Mesodermal cell (in vitro differentiated cells): ENCODE data around the gene FMO4.
"Not testable (repeated sequence)": the region's sequence is repeated elsewhere in the genome, so short reads cannot be mapped to it uniquely, and the experiment has no call there.

Experiments
- H3K27ac ChIP-seq: 2 replicates; pipeline ENCODE4 v1.7.0; 2013; ENCODE audit warnings: mild to moderate bottlenecking, low read depth, low read length, moderate library complexity; ENCODE audit not compliant: severe bottlenecking
- H3K36me3 ChIP-seq: 2 replicates; pipeline ENCODE4 v1.7.1; 2013; ENCODE audit warnings: mild to moderate bottlenecking, low read length, moderate library complexity; ENCODE audit not compliant: control insufficient read depth, insufficient read depth
- H3K4me1 ChIP-seq: one replicate; pipeline ENCODE4 v1.7.1; 2013; ENCODE audit warnings: mild to moderate bottlenecking, low read length; ENCODE audit not compliant: insufficient read depth, control insufficient read depth, poor library complexity, severe bottlenecking
- H3K4me3 ChIP-seq: 2 replicates; pipeline ENCODE4 v1.7.0; 2013; ENCODE audit warnings: low read length, control low read depth, mild to moderate bottlenecking; ENCODE audit not compliant: insufficient read depth, poor library complexity, severe bottlenecking; ENCODE audit errors: extremely low read depth
- H3K9me3 ChIP-seq: 2 replicates; pipeline ENCODE4 v1.7.1; 2013; ENCODE audit warnings: mild to moderate bottlenecking, low read length, moderate library complexity; ENCODE audit not compliant: control insufficient read depth
- WGBS, 2 experiments: methylation state at CpG; one replicate each; pipeline ENCODE4 v1.1.5; 2013; ENCODE audit warnings: missing lambda C conversion rate in 2 of 2; ENCODE audit not compliant: insufficient coverage in 2 of 2; 5-methylcytosine and 5-hydroxymethylcytosine counted together

The FMO4 gene

DNA sequence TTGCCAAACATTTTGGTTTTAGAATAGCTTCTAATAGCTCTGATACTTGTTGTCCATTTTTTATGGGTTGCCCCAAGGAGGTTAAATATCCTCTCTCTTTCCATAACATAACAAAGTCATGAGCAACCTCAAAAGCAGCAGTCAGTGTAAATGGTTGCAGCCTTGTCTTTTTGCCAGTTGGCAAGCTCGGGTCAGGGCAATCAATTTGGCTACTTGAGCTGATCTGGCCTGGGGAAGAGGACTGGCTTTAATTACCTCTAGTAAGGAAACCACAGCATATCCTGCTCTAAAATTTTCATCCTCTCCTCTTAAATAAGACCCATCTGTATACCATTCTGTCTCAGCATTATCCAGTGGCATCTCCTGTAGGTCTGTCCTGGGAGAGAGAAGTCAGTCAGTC, 21.2 kb upstream of the FMO4 start:
- Histone ChIP-seq H3K9me3 (no peaks in the 10 kb centered on the region), H3K27ac (no peak overlapping the region), H3K4me1 (no peaks in the 10 kb centered on the region), H3K36me3 (no peaks in the 10 kb centered on the region), H3K4me3 (no peak overlapping the region)
- 50% methylated on average over 1 of the region's 1 CpG; no CpG with 5 or more reads in 1 of the 2 experiments for WGBS, 2 experiments

DNA sequence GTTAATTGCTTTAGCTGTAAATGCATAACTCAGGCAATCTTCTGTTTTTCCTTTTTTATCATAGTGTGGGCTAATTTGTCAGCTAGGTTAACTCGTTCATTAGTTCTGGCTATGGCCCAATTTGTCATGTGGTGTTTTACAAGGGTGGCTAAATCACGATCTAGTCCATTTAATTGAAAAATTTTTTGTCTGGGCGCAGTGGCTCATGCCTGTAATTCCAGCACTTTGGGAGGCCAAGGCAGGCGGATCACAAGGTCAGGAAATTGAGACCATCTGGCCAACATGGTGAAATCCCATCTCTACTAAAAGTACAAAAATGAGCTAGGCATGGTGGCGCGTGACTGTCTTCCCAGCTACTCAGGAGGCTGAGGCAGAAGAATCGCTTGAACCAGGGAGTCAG, 18.6 kb upstream of the FMO4 start:
- H3K27ac ChIP-seq, H3K9me3 ChIP-seq, H3K36me3 ChIP-seq, H3K4me1 ChIP-seq, H3K4me3 ChIP-seq: not testable (repeated sequence)
- WGBS, 2 experiments: 80 to 88% methylated on average over 7 of the region's 7 CpGs

DNA sequence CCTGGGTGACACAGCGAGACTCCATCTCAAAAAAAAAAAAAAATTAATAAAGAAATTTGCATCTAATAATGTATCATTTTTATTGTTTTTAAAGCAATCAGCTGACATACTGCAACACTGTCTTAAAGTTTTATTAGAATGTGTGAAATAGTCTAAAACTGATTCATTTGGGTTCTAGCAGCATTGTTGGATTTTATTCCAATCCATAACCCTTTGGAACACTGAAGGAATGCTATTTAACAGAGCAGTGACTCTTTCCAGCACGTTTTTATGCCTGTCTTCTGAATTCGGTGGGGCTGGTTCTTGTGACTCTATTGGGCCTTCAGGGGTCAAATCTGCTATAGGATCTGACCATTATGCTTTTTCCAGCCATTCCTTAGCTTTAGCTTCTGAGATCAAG, 18.2 kb upstream of the FMO4 start:
- Histone ChIP-seq H3K36me3 (no peaks in the 10 kb centered on the region), H3K4me1 (no peaks in the 10 kb centered on the region), H3K9me3 (peaks cover 10% of the 10 kb centered on the region), H3K27ac (no peak overlapping the region), H3K4me3 (no peak overlapping the region)
- 79% methylated on average over 2 of the region's 3 CpGs; no CpG with 5 or more reads in 1 of the 2 experiments for WGBS, 2 experiments

DNA sequence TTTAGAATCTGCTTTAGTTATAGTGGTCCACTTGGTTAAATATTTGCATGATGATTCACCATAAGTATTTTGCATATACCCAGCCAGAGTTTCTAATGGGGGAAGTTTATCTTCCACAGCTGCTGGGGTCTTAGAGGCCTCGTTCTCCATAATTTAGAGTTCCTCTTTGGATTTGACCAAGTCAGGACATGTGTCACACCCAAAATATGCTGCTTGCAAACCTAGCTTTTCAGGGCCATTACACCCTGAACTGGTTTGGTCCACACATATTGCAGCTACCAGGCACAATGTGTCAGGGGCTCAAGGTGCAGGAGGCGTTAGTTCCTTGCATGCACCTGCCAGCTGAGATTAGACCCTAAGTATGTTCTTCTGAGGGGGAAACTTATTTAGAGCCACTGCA, 17.1 kb upstream of the FMO4 start:
- Histone ChIP-seq H3K4me3 (no peak overlapping the region), H3K9me3 (peaks cover 10% of the 10 kb centered on the region), H3K27ac (no peak overlapping the region), H3K4me1 (no peaks in the 10 kb centered on the region), H3K36me3 (no peaks in the 10 kb centered on the region)
- WGBS, 2 experiments: 83 to 90% methylated on average over 1 to 2 of the region's 2 CpGs

DNA sequence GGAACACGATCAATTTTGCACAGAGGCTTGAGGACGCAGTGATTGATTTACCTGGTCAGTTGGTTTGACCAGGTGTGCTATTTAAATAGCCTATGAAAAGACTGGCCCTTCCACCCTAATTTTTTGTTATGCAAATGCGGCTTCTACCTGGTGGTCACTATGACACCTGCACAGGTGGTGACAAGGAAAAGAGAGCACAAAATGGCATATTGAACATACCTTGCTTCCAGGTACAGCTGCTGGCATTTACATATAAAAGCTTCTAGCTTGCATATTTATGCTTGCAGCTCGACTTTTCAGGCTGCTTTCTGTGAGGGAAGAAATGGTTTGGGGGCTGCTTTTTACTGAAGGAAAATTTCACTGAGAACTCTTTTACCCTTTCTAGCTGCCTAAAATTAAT, 15.3 kb upstream of the FMO4 start:
- peaks cover 10% of the 10 kb centered on the region for H3K9me3 ChIP-seq
- no peaks in the 10 kb centered on the region for H3K4me1 ChIP-seq
- WGBS, 2 experiments: 90 to 100% methylated on average over 2 of the region's 4 CpGs
- no peaks in the 10 kb centered on the region for H3K36me3 ChIP-seq
- H3K27ac ChIP-seq: no peak overlapping the region
- no peak overlapping the region for H3K4me3 ChIP-seq

DNA sequence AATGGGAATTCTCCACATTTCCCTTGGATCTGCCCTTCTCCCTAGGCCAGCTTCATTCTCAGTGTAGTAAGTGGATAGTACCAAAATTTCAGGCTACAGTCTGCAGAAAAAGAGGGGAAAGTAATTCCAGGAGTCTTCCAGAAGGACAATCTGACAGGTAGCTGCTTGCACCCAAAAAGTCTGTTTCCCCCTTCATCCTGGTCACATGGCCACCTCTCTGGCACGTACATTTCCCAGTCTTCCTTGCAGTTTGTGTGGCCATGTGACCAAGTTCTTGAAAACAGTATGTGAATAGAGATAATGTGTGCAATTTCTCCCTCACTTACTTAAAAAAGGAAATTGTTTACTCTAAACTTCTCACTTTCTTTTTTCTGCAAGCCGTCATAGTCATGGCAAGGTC, 14.6 kb upstream of the FMO4 start:
- Histone ChIP-seq H3K36me3 (no peaks in the 10 kb centered on the region), H3K4me3 (no peak overlapping the region), H3K27ac (no peak overlapping the region), H3K4me1 (no peaks in the 10 kb centered on the region), H3K9me3 (peaks cover 10% of the 10 kb centered on the region)
- 77 to 92% methylated on average over 1 of the region's 2 CpGs for WGBS, 2 experiments

DNA sequence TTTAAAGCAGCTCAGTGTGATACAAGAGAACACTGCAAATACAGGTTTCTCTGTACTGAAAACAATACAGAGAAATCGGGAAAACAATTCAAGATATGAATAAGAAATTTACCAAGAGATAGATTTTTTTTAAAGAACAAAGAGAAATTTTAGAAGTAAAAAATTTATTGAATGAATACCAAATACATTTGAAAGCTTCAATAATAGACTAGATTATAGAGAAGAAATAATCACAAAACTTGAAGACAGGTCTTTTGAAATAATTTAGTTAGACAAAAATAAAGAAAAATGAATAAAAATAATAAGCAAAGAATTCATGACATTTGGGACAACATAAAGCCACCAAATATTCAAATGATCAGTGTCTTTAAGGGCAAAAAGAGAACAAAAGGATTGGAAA, 13.6 kb upstream of the FMO4 start:
- WGBS, 2 experiments: no CpG with 5 or more reads among the region's 1 CpG
- H3K4me1 ChIP-seq: no peaks in the 10 kb centered on the region
- no peak overlapping the region for H3K4me3 ChIP-seq
- H3K9me3 ChIP-seq: peaks cover 10% of the 10 kb centered on the region
- no peaks in the 10 kb centered on the region for H3K36me3 ChIP-seq
- no peak overlapping the region for H3K27ac ChIP-seq

DNA sequence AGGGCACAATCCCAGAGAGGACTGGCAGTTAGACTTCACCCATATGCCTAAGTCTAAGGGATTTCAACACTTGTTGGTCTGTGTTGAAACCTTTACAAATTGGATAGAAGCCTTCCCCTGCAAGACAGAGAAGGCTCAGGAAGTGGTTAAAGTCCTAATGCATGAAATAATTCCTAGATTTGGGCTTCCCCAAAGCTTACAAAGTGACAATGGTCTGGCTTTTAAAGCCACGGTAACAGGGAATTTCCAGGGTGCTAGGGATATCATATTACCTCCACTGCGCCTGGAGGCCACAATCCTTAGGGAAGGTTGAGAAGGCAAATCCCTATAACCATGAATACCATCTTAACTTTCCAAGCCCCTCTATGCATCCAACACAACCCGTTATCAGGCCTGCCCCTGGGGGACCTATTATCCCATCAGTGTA, 3.3 kb upstream of the FMO4 start:
- H3K36me3 ChIP-seq: no peaks in the 10 kb centered on the region
- WGBS, 2 experiments: 22 to 65% methylated on average over 2 of the region's 3 CpGs
- H3K27ac ChIP-seq: no peak overlapping the region
- no peak overlapping the region for H3K4me3 ChIP-seq
- H3K4me1 ChIP-seq: no peaks in the 10 kb centered on the region
- H3K9me3 ChIP-seq: no peaks in the 10 kb centered on the region

GRCh38 chr1:171311771-171312558, 2.0 kb upstream of the FMO4 start:
- WGBS, 2 experiments: 88 to 93% methylated on average over 6 to 8 of the region's 8 CpGs
- no peak overlapping the region for H3K27ac ChIP-seq
- no peaks in the 10 kb centered on the region for H3K9me3 ChIP-seq
- no peaks in the 10 kb centered on the region for H3K36me3 ChIP-seq
- no peak overlapping the region for H3K4me3 ChIP-seq
- H3K4me1 ChIP-seq: no peaks in the 10 kb centered on the region

DNA sequence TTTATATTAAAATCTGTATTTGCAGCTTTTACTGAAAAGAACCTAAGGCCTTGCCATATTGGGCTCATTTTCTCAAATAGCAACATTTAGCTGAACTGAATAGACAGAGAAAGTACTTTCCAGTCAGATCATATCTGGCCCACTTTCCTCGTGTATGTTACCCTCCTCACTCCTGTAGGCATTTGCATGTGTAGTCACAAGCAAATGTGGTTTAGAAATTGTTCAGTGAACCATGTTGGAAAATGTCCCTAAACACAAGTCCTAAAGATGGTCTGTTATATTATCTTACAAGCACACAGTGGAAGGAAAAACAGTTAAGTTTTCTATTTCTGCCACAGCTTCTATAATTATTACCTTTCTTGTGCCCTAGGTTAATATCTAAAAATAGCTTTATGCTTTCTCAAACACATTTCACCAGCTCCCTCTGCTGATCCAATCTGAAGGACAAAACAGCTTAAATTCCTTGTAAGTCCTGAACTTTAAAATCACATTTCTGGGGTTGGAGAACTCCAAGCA, 606 bp upstream of the FMO4 start:
- Histone ChIP-seq H3K4me1 (no peaks in the 10 kb centered on the region), H3K36me3 (no peaks in the 10 kb centered on the region), H3K9me3 (no peaks in the 10 kb centered on the region), H3K4me3 (no peak overlapping the region), H3K27ac (no peak overlapping the region)
- WGBS, 2 experiments: no CpG with 5 or more reads among the region's 1 CpG

- Histone ChIP-seq H3K9me3 (no peaks in the 10 kb centered on the region), H3K4me3 (no peak overlapping the region), H3K36me3 (no peaks in the 10 kb centered on the region), H3K27ac (no peak overlapping the region), H3K4me1 (no peaks in the 10 kb centered on the region)
- 96% methylated on average over 6 to 7 of the region's 7 CpGs for WGBS, 2 experiments
These were observed 15.3 kb downstream of the FMO4 start for GRCh38 chr1:171329251-171329650.
